Mesenchymal stem cell (in vitro differentiated cells and primary cell): Measurements from ENCODE around the gene AK4.

Experiments used
- DNase-seq: peaks from one replicate; pipeline ENCODE4 v3.0.0-alpha.2; 2013
- H2AFZ ChIP-seq: one replicate; pipeline ENCODE4 v1.6.1; 2013; ENCODE audit warnings: low read depth, mild to moderate bottlenecking, control low read depth, inconsistent platforms, low read length, moderate library complexity
- H2AK5ac ChIP-seq: 2 replicates; pipeline ENCODE4 v1.6.1; 2013; ENCODE audit warnings: low read length, moderate library complexity, mild to moderate bottlenecking, inconsistent platforms; ENCODE audit not compliant: severe bottlenecking
- H2BK120ac ChIP-seq: one replicate; pipeline ENCODE4 v1.6.1; 2013; ENCODE audit warnings: low read depth, mild to moderate bottlenecking, inconsistent platforms, low read length, moderate library complexity
- H2BK12ac ChIP-seq, 2 experiments: one replicate each; pipeline ENCODE4 v1.6.1; 2013; ENCODE audit warnings: inconsistent platforms in 2 of 2, low read length in 2 of 2, mild to moderate bottlenecking in 2 of 2, moderate library complexity in 2 of 2, control low read depth in 1 of 2
- H2BK15ac ChIP-seq: one replicate; pipeline ENCODE4 v1.6.1; 2013; ENCODE audit warnings: mild to moderate bottlenecking, low read depth, inconsistent platforms; ENCODE audit not compliant: poor library complexity, severe bottlenecking
- H2BK5ac ChIP-seq: 2 replicates; pipeline ENCODE4 v1.6.1; 2013; ENCODE audit warnings: low read depth, mild to moderate bottlenecking, low read length, control low read depth, inconsistent platforms; ENCODE audit not compliant: poor library complexity, severe bottlenecking
- H3K14ac ChIP-seq, 2 experiments: one replicate each; pipeline ENCODE4 v1.6.1; 2013; ENCODE audit warnings: inconsistent platforms in 2 of 2, low read length in 2 of 2, control low read depth in 1 of 2, mild to moderate bottlenecking in 1 of 2, moderate library complexity in 1 of 2
- H3K18ac ChIP-seq, 2 experiments: one replicate each; pipeline ENCODE4 v1.6.1; 2013; ENCODE audit warnings: inconsistent platforms in 2 of 2, low read length in 2 of 2, control low read depth in 1 of 2, low read depth in 1 of 2, mild to moderate bottlenecking in 1 of 2
- H3K23ac ChIP-seq, 2 experiments: one replicate each; pipeline ENCODE4 v1.6.1; 2013; ENCODE audit warnings: inconsistent platforms in 2 of 2, low read length in 2 of 2, mild to moderate bottlenecking in 2 of 2, moderate library complexity in 2 of 2, control low read depth in 1 of 2
- H3K27ac ChIP-seq: 2 replicates; pipeline ENCODE4 v1.5.1; 2013; ENCODE audit warnings: mild to moderate bottlenecking, moderate library complexity, low read length, control low read depth, inconsistent platforms; ENCODE audit not compliant: poor library complexity, severe bottlenecking
- H3K27me3 ChIP-seq, 2 experiments: 2 replicates each; pipeline versions ENCODE4 v1.6.1 to v1.7.0; 2013; ENCODE audit warnings: low read length in 2 of 2, mild to moderate bottlenecking in 2 of 2, moderate library complexity in 2 of 2, control low read depth in 1 of 2, inconsistent platforms in 1 of 2; ENCODE audit not compliant: control insufficient read depth in 1 of 2, insufficient read depth in 1 of 2
- H3K36me3 ChIP-seq, 2 experiments: 2 replicates each; pipeline versions ENCODE4 v1.6.1 to v1.7.0; 2013; ENCODE audit warnings: low read length in 2 of 2, control low read depth in 1 of 2, inconsistent platforms in 1 of 2, low read depth in 1 of 2, mild to moderate bottlenecking in 1 of 2; ENCODE audit not compliant: insufficient read depth in 2 of 2, control insufficient read depth in 1 of 2
- H3K4ac ChIP-seq, 2 experiments: one replicate each; pipeline ENCODE4 v1.6.1; 2013; ENCODE audit warnings: inconsistent platforms in 2 of 2, low read length in 2 of 2, mild to moderate bottlenecking in 2 of 2, moderate library complexity in 2 of 2, control low read depth in 1 of 2, low read depth in 1 of 2
- H3K4me1 ChIP-seq: 2 replicates; pipeline ENCODE4 v1.6.1; 2013; ENCODE audit warnings: low read depth, low read length, control low read depth; ENCODE audit not compliant: control insufficient read depth, insufficient read depth
- H3K4me2 ChIP-seq: 2 replicates; pipeline ENCODE4 v1.6.1; 2013; ENCODE audit warnings: low read length, mild to moderate bottlenecking, inconsistent platforms; ENCODE audit not compliant: poor library complexity, severe bottlenecking
- H3K4me3 ChIP-seq, 2 experiments: 2 replicates each; pipeline versions ENCODE4 v1.5.1 to v1.7.0; 2013; ENCODE audit warnings: low read length in 2 of 2, mild to moderate bottlenecking in 2 of 2, control low read depth in 1 of 2, low read depth in 1 of 2; ENCODE audit not compliant: insufficient read depth in 1 of 2
- H3K79me1 ChIP-seq: replicated peaks from 2 replicates; pipeline ENCODE4 v1.6.1; 2013; ENCODE audit warnings: mild to moderate bottlenecking, control low read depth, low read length, inconsistent platforms; ENCODE audit not compliant: poor library complexity, severe bottlenecking
- H3K9ac ChIP-seq: 2 replicates; pipeline ENCODE4 v1.7.0; 2013; ENCODE audit warnings: mild to moderate bottlenecking, low read length, moderate library complexity
- H3K9me3 ChIP-seq: 2 replicates; pipeline ENCODE4 v1.7.0; 2013; ENCODE audit warnings: mild to moderate bottlenecking, low read length; ENCODE audit not compliant: control insufficient read depth
- H4K8ac ChIP-seq: one replicate; pipeline ENCODE4 v1.6.1; 2013; ENCODE audit warnings: inconsistent platforms, mild to moderate bottlenecking, low read length, moderate library complexity
- H4K91ac ChIP-seq: one replicate; pipeline ENCODE4 v1.6.1; 2013; ENCODE audit warnings: mild to moderate bottlenecking, low read length, inconsistent platforms
- WGBS: methylation state at CpG from one replicate; pipeline ENCODE4 v1.1.7; 2013; ENCODE audit warnings: mixed read lengths; 5-methylcytosine and 5-hydroxymethylcytosine counted together

The AK4 gene

DNA sequence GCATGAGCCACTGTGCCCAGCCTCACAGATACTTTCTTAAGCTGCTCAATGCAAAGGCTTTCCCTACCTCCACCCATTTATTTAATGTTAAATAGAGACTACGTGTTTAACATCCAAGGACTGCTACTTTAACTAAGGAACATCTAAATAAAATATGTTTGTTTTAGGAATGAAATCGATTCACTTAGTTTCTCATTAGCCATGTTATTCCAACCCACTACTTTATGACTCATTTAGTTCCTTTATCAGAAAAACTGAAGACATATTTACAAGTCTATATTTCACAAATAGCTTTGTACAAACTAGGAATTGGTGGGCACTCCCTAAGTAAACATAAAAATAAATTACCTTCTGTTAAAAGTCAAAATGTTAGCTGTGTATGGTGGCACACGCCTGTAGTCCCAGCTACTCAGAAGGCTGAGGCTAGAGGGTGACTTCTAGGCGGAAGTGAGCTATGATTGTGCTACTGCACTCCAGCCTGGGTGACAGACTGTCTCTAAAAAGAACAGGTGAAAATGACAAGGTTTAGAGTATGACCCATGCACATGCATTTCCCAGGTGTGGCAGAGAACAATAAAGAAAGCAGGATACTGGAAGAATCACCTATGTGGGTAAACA lies 39.9 kb upstream of the AK4 start:
- Histone ChIP-seq H3K14ac (no peak overlapping the region), H2AFZ (no peak overlapping the region), H2BK12ac (no peak overlapping the region), H3K9ac (no peak overlapping the region), H3K18ac (no peak overlapping the region), H2BK120ac (no peak overlapping the region), H2AK5ac (no peak overlapping the region), H3K27ac (no peak overlapping the region), H4K8ac (no peak overlapping the region), H3K36me3 (no peaks in the 10 kb centered on the region), H3K23ac (no peak overlapping the region), H3K4me2 (no peak overlapping the region), H3K79me1 (no peaks in the 10 kb centered on the region), H2BK15ac (no peak overlapping the region), H3K9me3 (no peaks in the 10 kb centered on the region), H4K91ac (no peak overlapping the region), H3K4me3 (no peak overlapping the region), H2BK5ac (no peak overlapping the region), H3K27me3 (no peaks in the 10 kb centered on the region), H3K4me1 (no peaks in the 10 kb centered on the region), H3K4ac (no peak overlapping the region)
- DNase-seq, result no peak
- 94% methylated on average over 2 of the region's 4 CpGs for WGBS

DNA sequence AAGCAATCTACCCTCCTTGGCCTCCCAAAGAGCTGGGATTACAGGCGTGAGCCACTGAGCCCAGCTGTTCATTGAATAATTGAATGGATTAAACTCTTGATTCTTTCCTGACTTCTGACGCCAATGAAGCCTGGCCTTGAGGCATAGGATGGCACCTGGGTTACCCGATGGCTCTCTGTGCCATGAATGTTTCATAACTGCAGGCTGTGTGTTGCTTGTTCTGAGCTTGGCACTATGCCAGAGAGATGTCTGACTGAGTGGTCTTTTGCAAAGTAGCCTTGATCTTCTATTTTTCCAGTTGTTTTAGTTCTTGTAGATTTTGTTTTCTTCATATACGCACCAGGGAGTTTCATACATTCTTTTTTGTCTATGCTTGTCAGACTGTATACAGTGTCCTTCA lies 38.5 kb upstream of the AK4 start:
- Histone ChIP-seq H3K9ac (no peak overlapping the region), H3K4me3 (no peak overlapping the region)
- 70% methylated on average over 3 of the region's 4 CpGs for WGBS

DNA sequence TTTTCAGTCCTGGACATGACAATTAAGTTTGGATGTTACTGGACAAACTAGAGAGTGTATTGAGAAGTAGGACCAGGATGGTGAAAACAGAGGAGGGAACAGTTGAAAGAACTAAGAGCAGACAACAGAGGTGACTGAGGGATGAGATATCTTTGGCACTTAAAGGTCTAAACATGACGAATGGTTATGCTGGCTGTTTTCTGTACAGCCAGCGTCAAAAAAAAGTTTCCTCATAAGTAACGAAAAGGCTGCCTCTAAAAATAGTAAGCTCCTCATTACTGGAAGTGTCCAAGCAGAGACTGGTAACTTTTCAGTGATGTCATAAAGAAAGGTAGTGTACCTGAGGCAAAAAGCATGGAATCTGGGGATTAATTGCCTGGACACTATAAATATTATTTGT lies 35.2 kb upstream of the AK4 start:
- Histone ChIP-seq H2AK5ac (no peak overlapping the region), H3K27me3 (no peaks in the 10 kb centered on the region), H2BK15ac (no peak overlapping the region), H3K9ac (no peak overlapping the region), H4K8ac (no peak overlapping the region), H3K4ac (no peak overlapping the region), H3K79me1 (no peaks in the 10 kb centered on the region), H2BK12ac (no peak overlapping the region), H2BK120ac (no peak overlapping the region), H3K36me3 (no peaks in the 10 kb centered on the region), H3K4me3 (no peak overlapping the region), H2BK5ac (no peak overlapping the region), H3K14ac (no peak overlapping the region), H3K23ac (no peak overlapping the region), H3K4me1 (no peaks in the 10 kb centered on the region), H2AFZ (no peak overlapping the region), H3K4me2 (no peak overlapping the region), H3K27ac (no peak overlapping the region), H4K91ac (no peak overlapping the region), H3K18ac (no peak overlapping the region), H3K9me3 (no peaks in the 10 kb centered on the region)
- whole genome bisulfite sequencing, result 81% methylated on average over 3 of the region's 3 CpGs
- no peak for DNase-seq

More for the DNA sequence above, 38.5 kb upstream of the AK4 start:
- H3K9me3 ChIP-seq, result no peaks in the 10 kb centered on the region
- no peak overlapping the region for H2AFZ ChIP-seq
- H3K79me1 ChIP-seq, result no peaks in the 10 kb centered on the region
- H3K36me3 ChIP-seq, result no peaks in the 10 kb centered on the region
- no peak overlapping the region for H2BK12ac ChIP-seq
- no peak for DNase-seq
- H4K91ac ChIP-seq, result no peak overlapping the region
- no peak overlapping the region for H2BK5ac ChIP-seq
- H3K4ac ChIP-seq, result no peak overlapping the region
- no peaks in the 10 kb centered on the region for H3K27me3 ChIP-seq
- H3K23ac ChIP-seq, result no peak overlapping the region
- no peak overlapping the region for H3K14ac ChIP-seq
- H3K27ac ChIP-seq, result no peak overlapping the region
- no peak overlapping the region for H2BK15ac ChIP-seq
- H3K4me2 ChIP-seq, result no peak overlapping the region
- no peak overlapping the region for H2BK120ac ChIP-seq
- H3K18ac ChIP-seq, result no peak overlapping the region
- no peak overlapping the region for H4K8ac ChIP-seq
- no peak overlapping the region for H2AK5ac ChIP-seq
- H3K4me1 ChIP-seq, result no peaks in the 10 kb centered on the region

DNA sequence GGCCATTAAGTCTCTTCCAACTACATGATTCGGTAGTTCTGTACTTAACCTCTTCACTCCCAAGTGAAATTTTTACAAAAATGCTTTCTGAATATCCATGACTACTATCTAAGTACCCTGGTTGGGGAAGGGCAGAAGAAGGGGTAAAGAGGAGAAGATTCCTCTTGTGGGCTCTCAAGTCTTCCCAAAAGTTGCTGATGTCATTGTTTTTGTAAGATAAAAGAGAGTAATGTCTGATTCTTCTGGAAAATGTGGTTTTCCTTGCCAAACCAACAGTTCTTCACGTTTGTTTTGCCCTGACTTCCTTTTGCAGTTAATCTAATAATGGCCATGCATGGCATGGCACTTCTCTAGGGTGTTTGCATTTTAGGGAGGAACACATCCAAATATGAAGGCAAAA lies 34.7 kb upstream of the AK4 start:
- no peaks in the 10 kb centered on the region for H3K9me3 ChIP-seq
- no peak overlapping the region for H4K8ac ChIP-seq
- H3K18ac ChIP-seq, result no peak overlapping the region
- H3K14ac ChIP-seq, result no peak overlapping the region
- H2AK5ac ChIP-seq, result no peak overlapping the region
- no peaks in the 10 kb centered on the region for H3K27me3 ChIP-seq
- no peak overlapping the region for H3K9ac ChIP-seq
- H2BK5ac ChIP-seq, result no peak overlapping the region
- WGBS, result 82% methylated on average over 1 of the region's 2 CpGs
- no peak overlapping the region for H3K4me3 ChIP-seq
- H3K4me2 ChIP-seq, result no peak overlapping the region
- no peak overlapping the region for H3K23ac ChIP-seq
- DNase-seq, result no peak
- no peaks in the 10 kb centered on the region for H3K4me1 ChIP-seq
- H3K27ac ChIP-seq, result no peak overlapping the region
- H3K36me3 ChIP-seq, result no peaks in the 10 kb centered on the region
- no peak overlapping the region for H3K4ac ChIP-seq
- no peak overlapping the region for H2BK15ac ChIP-seq
- no peak overlapping the region for H2AFZ ChIP-seq
- H4K91ac ChIP-seq, result no peak overlapping the region
- no peaks in the 10 kb centered on the region for H3K79me1 ChIP-seq
- H2BK12ac ChIP-seq, result no peak overlapping the region
- H2BK120ac ChIP-seq, result no peak overlapping the region
